Effector memory CD4-positive, alpha-beta T cell (primary cell): ENCODE data around the gene GGNBP2.
"Not testable (repeated sequence)": the region's sequence is repeated elsewhere in the genome, so short reads cannot be mapped to it uniquely, and the experiment has no call there.

Source experiments
- DNase-seq, 3 donors: peaks; one replicate each; pipeline ENCODE4 v3.0.0-alpha.2; 2020
- H3K27ac ChIP-seq: 2 replicates; pipeline ENCODE4 v1.7.0; 2013; ENCODE audit warnings: mild to moderate bottlenecking, low read length, moderate library complexity; ENCODE audit not compliant: insufficient read depth, poor library complexity, severe bottlenecking
- H3K27me3 ChIP-seq: replicated peaks from 2 replicates; pipeline ENCODE4 v1.7.0; 2013; ENCODE audit warnings: mild to moderate bottlenecking, low read length; ENCODE audit not compliant: insufficient read depth, control insufficient read depth, poor library complexity, severe bottlenecking
- H3K36me3 ChIP-seq: 2 replicates; pipeline ENCODE4 v1.7.0; 2013; ENCODE audit warnings: mild to moderate bottlenecking, low read length, moderate library complexity; ENCODE audit not compliant: control insufficient read depth, insufficient read depth
- H3K4me1 ChIP-seq: 2 replicates; pipeline ENCODE4 v1.7.0; 2013; ENCODE audit warnings: low read length, mild to moderate bottlenecking; ENCODE audit not compliant: control insufficient read depth, insufficient read depth, poor library complexity, severe bottlenecking
- H3K4me3 ChIP-seq: 2 replicates; pipeline ENCODE4 v1.7.0; 2013; ENCODE audit warnings: low read length, low read depth, mild to moderate bottlenecking; ENCODE audit not compliant: insufficient read depth, poor library complexity, severe bottlenecking
- H3K9me3 ChIP-seq: 2 replicates; pipeline ENCODE4 v1.7.0; 2013; ENCODE audit warnings: mild to moderate bottlenecking, low read length, moderate library complexity; ENCODE audit not compliant: control insufficient read depth

Gene GGNBP2

DNA sequence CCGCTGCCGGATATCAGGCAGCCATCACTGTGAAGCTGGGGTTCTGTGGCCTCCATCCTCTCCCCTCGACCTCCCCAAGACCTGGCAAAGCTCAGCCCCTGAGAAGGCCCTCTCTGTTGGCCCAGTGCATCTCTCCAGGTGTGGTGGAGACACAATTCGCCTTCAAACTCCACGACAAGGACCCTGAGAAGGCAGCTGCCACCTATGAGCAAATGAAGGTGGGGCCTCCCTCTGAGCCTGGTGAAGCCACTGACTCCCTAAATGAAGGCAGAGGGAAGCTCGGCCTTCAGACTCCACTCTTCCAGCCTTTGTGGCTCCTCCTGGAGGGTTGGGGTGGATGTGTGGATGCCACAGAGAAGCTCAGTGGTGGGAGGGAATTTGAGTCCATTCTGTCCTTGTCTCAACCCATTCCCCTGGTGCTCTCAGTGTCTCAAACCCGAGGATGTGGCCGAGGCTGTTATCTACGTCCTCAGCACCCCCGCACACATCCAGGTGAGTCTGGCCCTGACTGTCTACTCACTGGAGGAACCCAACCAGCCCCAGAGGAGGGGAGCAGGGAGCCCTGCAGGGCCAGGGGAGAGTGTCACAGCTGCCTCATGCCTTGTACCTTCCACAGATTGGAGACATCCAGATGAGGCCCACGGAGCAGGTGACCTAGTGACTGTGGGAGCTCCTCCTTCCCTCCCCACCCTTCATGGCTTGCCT, 55.0 kb downstream of the GGNBP2 start:
- Histone ChIP-seq H3K9me3 (no peaks in the 10 kb centered on the region), H3K36me3 (no peaks in the 10 kb centered on the region), H3K4me3 (no peak overlapping the region), H3K27me3 (no peaks in the 10 kb centered on the region), H3K27ac (no peak overlapping the region), H3K4me1 (peaks cover 15% of the 10 kb centered on the region)
- DNase-seq, result no peak

- Histone ChIP-seq H3K4me3 (no peak overlapping the region), H3K36me3 (no peaks in the 10 kb centered on the region), H3K27me3 (no peaks in the 10 kb centered on the region), H3K9me3 (no peaks in the 10 kb centered on the region), H3K27ac (no peak overlapping the region), H3K4me1 (peaks cover 15% of the 10 kb centered on the region)
- DNase-seq, result no peak
Measured at GRCh38 chr17:36600465-36600864, 55.7 kb downstream of the GGNBP2 start.

GRCh38 chr17:36600936-36601302, 56.2 kb downstream of the GGNBP2 start:
- H3K27me3 ChIP-seq, result no peaks in the 10 kb centered on the region
- H3K9me3 ChIP-seq, result no peaks in the 10 kb centered on the region
- H3K4me3 ChIP-seq, result peak overlapping the region; percentile 93
- H3K4me1 ChIP-seq, result peaks cover 15% of the 10 kb centered on the region
- H3K36me3 ChIP-seq, result no peaks in the 10 kb centered on the region
- peak overlapping the region; percentile 65 for H3K27ac ChIP-seq
- DNase-seq, result no peak

DNA sequence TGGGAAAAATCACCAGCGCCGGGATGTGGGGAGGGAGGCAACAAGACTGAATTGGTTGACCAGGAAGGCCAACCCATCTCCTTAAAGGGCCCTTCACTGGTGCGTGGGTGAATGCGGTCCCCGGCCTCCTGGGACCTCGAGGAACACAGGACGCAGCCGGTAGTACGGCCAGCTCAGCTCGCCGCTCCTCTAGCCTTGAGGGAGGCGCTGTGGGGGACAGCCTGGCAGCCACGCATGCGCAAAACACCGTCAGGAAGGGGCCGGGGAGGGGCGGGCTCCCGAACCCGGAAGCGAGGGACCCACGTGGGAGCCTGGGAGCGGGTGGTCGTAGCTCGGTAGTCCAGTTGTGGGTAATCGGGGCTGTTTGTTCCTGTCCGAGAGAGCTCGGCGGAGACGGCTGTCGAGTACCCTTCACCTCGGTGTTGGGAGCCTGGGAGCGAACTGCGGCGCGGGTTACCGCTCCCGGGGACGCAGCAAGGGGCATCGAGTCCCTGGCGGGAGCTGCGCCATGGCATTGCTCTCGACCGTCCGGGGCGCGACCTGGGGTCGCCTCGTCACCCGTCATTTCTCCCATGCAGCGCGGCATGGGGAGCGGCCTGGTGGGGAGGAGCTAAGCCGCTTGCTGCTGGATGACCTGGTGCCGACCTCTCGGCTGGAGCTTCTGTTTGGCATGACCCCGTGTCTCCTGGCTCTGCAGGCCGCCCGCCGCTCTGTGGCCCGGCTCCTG, 56.7 kb downstream of the GGNBP2 start, which contains the start of gene MRM1:
Gene MRM1 (plus strand): TSS at position 281 of the 727 bp plus-strand sequence. CDS start 228 bp downstream, at position 509.
- no peaks in the 10 kb centered on the region for H3K27me3 ChIP-seq
- DNase-seq, result peak; percentile 80 to 90 (median 85)
- peak within 1 kb of the TSS; percentile 93 for H3K4me3 ChIP-seq
- H3K9me3 ChIP-seq, result no peaks in the 10 kb centered on the region
- peak within 1 kb of the TSS; percentile 65 for H3K27ac ChIP-seq
- no peaks in the 10 kb centered on the region for H3K36me3 ChIP-seq
- peaks cover 15% of the 10 kb centered on the region for H3K4me1 ChIP-seq

DNA sequence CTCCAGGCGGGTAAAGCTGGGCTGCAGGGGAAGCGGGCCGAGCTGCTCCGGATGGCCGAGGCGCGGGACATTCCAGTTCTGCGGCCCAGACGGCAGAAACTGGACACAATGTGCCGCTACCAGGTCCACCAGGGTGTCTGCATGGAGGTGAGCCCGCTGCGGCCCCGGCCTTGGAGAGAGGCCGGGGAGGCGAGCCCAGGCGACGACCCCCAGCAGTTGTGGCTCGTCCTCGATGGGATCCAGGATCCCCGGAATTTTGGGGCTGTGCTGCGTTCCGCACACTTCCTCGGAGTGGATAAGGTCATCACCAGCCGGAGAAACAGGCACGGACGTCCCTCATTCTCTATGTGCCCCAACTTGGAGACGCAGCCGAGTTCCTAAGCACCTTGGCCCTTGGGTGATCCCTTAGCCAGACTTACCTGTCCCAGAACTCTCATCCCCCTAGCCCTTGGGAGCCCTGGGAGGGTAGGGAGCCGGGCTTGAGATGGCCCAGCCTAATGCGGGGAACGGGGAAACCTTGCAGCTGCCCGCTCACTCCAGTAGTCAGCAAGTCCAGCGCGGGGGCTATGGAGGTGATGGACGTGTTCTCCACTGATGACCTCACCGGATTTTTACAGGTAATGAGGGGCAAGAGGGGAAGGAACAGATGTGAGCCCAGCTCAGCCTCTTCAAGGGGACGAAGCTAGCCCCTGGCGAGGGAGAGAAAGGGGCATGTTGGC, 57.5 kb downstream of the GGNBP2 start:
- Histone ChIP-seq H3K27ac (peak overlapping the region; percentile 65), H3K4me3 (peak overlapping the region; percentile 93), H3K9me3 (no peaks in the 10 kb centered on the region), H3K27me3 (no peaks in the 10 kb centered on the region), H3K36me3 (no peaks in the 10 kb centered on the region), H3K4me1 (peaks cover 15% of the 10 kb centered on the region)
- DNase-seq, result no peak

- H3K36me3 ChIP-seq, result no peaks in the 10 kb centered on the region
- peak; percentile 53 to 60 (median 54) for DNase-seq
- H3K4me1 ChIP-seq, result peaks cover 15% of the 10 kb centered on the region
- H3K27me3 ChIP-seq, result no peaks in the 10 kb centered on the region
- no peaks in the 10 kb centered on the region for H3K9me3 ChIP-seq
- H3K27ac ChIP-seq, result no peak overlapping the region
- H3K4me3 ChIP-seq, result peak overlapping the region; percentile 93
Measured at GRCh38 chr17:36602924-36603384, 58.2 kb downstream of the GGNBP2 start.

DNA sequence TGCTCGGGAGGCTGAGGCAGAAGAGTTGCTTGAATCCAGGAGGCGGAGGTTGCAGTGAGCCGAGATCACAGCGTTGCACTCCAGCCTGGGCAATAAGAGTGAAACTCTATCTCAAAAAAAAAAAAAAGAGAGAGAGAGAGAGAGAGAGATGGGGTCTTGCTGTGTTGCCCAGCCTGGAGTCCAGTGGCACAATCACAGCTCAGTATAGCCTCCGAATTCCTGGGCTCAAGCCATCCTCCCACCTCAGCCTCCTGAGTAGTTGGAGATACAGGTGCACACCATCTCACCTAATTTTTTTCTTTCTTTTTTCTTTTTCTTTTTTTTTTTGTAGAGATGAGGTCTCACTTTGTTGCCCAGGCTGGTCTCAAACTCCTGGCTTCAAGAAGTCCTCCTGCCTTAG, 60.3 kb downstream of the GGNBP2 start:
- H3K27me3 ChIP-seq, H3K4me3 ChIP-seq, DNase-seq, H3K9me3 ChIP-seq, H3K27ac ChIP-seq, H3K36me3 ChIP-seq: not testable (repeated sequence)
- H3K4me1 ChIP-seq, result peaks cover 15% of the 10 kb centered on the region

DNA sequence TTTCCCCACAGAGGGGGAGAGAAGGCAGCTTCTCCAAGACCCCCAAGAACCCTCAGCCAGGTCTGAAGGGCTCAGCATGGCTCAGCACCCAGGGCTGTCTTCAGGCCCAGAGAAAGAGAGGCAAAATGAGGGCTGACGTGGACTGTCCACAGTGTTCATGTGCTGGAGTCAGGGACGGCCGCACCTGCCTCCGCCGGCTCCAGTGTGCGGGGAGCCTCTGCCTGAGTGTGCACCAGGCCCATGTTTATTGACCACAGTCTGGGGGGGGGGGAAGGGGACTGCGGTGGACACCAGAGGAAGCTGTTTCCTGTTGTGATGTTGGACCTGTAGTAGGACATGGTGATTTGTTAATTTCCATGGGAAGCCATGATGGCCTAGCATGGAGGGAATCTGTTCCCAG, 63.6 kb downstream of the GGNBP2 start:
- Histone ChIP-seq H3K27ac (no peak overlapping the region), H3K27me3 (no peaks in the 10 kb centered on the region), H3K4me3 (no peak overlapping the region), H3K9me3 (no peaks in the 10 kb centered on the region), H3K36me3 (no peaks in the 10 kb centered on the region), H3K4me1 (no peaks in the 10 kb centered on the region)
- no peak for DNase-seq

GRCh38 chr17:36608794-36609497, 64.2 kb downstream of the GGNBP2 start:
- H3K27ac ChIP-seq, result no peak overlapping the region
- H3K27me3 ChIP-seq, result no peaks in the 10 kb centered on the region
- H3K4me3 ChIP-seq, result no peak overlapping the region
- no peak for DNase-seq
- H3K36me3 ChIP-seq, result no peaks in the 10 kb centered on the region
- H3K4me1 ChIP-seq, result no peaks in the 10 kb centered on the region
- H3K9me3 ChIP-seq, result no peaks in the 10 kb centered on the region
